Endodermal cell (in vitro differentiated cells): ENCODE results near the gene OR5K4. TPM values are rescaled to one million over a fixed set of nuclear protein-coding genes. Genes with fewer than 3 reads are reported as not detected.

ENCODE experiments used
- DNase-seq: peaks from one replicate; pipeline ENCODE4 v3.0.0-alpha.2; 2017
- H3K27ac ChIP-seq: 2 replicates; pipeline ENCODE4 v1.5.1; 2013; ENCODE audit warnings: mild to moderate bottlenecking, low read depth, low read length, moderate library complexity
- H3K27me3 ChIP-seq: 2 replicates; pipeline ENCODE4 v1.6.1; 2013; ENCODE audit warnings: mild to moderate bottlenecking, low read length, moderate library complexity; ENCODE audit not compliant: insufficient read depth, control insufficient read depth, poor library complexity, severe bottlenecking
- H3K36me3 ChIP-seq: 2 replicates; pipeline ENCODE4 v1.7.0; 2013; ENCODE audit warnings: mild to moderate bottlenecking, low read length, moderate library complexity; ENCODE audit not compliant: control insufficient read depth, insufficient read depth
- H3K4me1 ChIP-seq: one replicate; pipeline ENCODE4 v1.7.0; 2013; ENCODE audit warnings: low read length; ENCODE audit not compliant: control insufficient read depth, insufficient read depth
- H3K4me3 ChIP-seq: 2 replicates; pipeline ENCODE4 v1.5.1; 2013; ENCODE audit warnings: mild to moderate bottlenecking, low read length, moderate library complexity
- H3K9ac ChIP-seq: 2 replicates; pipeline ENCODE4 v1.6.1; 2013; ENCODE audit warnings: mild to moderate bottlenecking, low read length, moderate library complexity; ENCODE audit not compliant: poor library complexity, severe bottlenecking; ENCODE audit errors: extremely low read depth
- H3K9me3 ChIP-seq: 2 replicates; pipeline ENCODE4 v1.6.1; 2013; ENCODE audit warnings: mild to moderate bottlenecking, low read length, moderate library complexity; ENCODE audit not compliant: control insufficient read depth
- H3K27ac Mint-ChIP-seq: 2 replicates; pipeline ENCODE4 v1.8.0; 2020; ENCODE audit warnings: mixed read lengths
- H3K27me3 Mint-ChIP-seq: 2 replicates; pipeline ENCODE4 v1.8.0; 2021; ENCODE audit warnings: mild to moderate bottlenecking, mixed read lengths; ENCODE audit not compliant: insufficient read depth
- H3K36me3 Mint-ChIP-seq: 2 replicates; pipeline ENCODE4 v1.8.0; 2020; ENCODE audit warnings: low read depth, mixed read lengths
- H3K4me1 Mint-ChIP-seq: 2 replicates; pipeline ENCODE4 v1.8.0; 2020; ENCODE audit warnings: mixed read lengths
- H3K4me3 Mint-ChIP-seq: 2 replicates; pipeline ENCODE4 v1.8.0; 2020; ENCODE audit warnings: mild to moderate bottlenecking, moderate library complexity, mixed read lengths
- H3K9me3 Mint-ChIP-seq: 2 replicates; pipeline ENCODE4 v1.8.0; 2020; ENCODE audit warnings: mild to moderate bottlenecking, mixed read lengths
- WGBS, 2 experiments: methylation state at CpG; one replicate each; pipeline versions ENCODE4 v1.1.5 to v1.1.7; 2013; ENCODE audit warnings: missing lambda C conversion rate in 2 of 2, mixed read lengths in 1 of 2; ENCODE audit not compliant: insufficient coverage in 1 of 2, insufficient read length in 1 of 2; 5-methylcytosine and 5-hydroxymethylcytosine counted together
- total RNA-seq, 2 donors: library from RNA; stranded (reverse); fragmentation: NEBNext Ultra II Directional in 1 of 2; extraction: Animal tissue kit (Norgen Biotek cat#: 25700) in 1 of 2; gene quantifications; 2 replicates in 1 of 2; 3 replicates in 1 of 2; pipeline ENCODE4 v1.2.1, GENCODE V29; 2021
- TF ChIP-seq, protein P1 (sequence below): fragments of 200-600 bp; sonication (generic); conservative IDR thresholded peaks from 2 replicates; pipeline ENCODE4 v1.5.0; 2021; ENCODE audit warnings: antibody characterized with exemption, mild to moderate bottlenecking

Gene OR5K4
- total RNA-seq, 2 donors from 2014 or later, result not detected

DNA sequence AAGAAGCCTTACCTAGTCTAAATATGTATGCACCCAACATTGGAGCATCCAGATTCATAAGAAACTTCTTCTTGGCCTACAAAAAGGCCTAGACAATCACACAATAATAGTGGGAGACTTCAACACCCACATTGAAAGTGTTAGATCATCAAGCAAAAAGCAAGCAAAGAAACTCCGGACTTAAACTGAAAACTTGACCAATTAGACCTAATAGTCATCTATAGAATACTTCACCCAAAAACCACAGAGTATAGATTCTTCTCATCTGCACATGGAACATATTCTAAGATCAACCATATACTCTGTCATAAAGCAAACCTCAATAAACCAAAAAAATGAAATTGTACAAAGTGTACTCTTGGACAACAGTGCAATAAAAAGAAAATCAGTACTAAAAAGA, 22.3 kb upstream of the OR5K4 start:
- H3K4me3 Mint-ChIP-seq, result no peak overlapping the region
- H3K9me3 Mint-ChIP-seq, result no peaks in the 10 kb centered on the region
- H3K27me3 Mint-ChIP-seq, result no peaks in the 10 kb centered on the region
- TF ChIP-seq, protein P1, sequence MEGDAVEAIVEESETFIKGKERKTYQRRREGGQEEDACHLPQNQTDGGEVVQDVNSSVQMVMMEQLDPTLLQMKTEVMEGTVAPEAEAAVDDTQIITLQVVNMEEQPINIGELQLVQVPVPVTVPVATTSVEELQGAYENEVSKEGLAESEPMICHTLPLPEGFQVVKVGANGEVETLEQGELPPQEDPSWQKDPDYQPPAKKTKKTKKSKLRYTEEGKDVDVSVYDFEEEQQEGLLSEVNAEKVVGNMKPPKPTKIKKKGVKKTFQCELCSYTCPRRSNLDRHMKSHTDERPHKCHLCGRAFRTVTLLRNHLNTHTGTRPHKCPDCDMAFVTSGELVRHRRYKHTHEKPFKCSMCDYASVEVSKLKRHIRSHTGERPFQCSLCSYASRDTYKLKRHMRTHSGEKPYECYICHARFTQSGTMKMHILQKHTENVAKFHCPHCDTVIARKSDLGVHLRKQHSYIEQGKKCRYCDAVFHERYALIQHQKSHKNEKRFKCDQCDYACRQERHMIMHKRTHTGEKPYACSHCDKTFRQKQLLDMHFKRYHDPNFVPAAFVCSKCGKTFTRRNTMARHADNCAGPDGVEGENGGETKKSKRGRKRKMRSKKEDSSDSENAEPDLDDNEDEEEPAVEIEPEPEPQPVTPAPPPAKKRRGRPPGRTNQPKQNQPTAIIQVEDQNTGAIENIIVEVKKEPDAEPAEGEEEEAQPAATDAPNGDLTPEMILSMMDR, result no peak
- Histone ChIP-seq H3K36me3 (no peaks in the 10 kb centered on the region), H3K4me1 (no peaks in the 10 kb centered on the region), H3K9ac (no peak overlapping the region), H3K27me3 (no peaks in the 10 kb centered on the region), H3K4me3 (no peak overlapping the region), H3K9me3 (no peaks in the 10 kb centered on the region), H3K27ac (no peak overlapping the region)
- peaks cover 7% of the 10 kb centered on the region for H3K4me1 Mint-ChIP-seq
- DNase-seq, result no peak
- H3K27ac Mint-ChIP-seq, result no peak overlapping the region
- 95% methylated on average over 1 of the region's 1 CpG; no CpG with 5 or more reads in 1 of the 2 experiments for WGBS, 2 experiments
- H3K36me3 Mint-ChIP-seq, result no peaks in the 10 kb centered on the region

DNA sequence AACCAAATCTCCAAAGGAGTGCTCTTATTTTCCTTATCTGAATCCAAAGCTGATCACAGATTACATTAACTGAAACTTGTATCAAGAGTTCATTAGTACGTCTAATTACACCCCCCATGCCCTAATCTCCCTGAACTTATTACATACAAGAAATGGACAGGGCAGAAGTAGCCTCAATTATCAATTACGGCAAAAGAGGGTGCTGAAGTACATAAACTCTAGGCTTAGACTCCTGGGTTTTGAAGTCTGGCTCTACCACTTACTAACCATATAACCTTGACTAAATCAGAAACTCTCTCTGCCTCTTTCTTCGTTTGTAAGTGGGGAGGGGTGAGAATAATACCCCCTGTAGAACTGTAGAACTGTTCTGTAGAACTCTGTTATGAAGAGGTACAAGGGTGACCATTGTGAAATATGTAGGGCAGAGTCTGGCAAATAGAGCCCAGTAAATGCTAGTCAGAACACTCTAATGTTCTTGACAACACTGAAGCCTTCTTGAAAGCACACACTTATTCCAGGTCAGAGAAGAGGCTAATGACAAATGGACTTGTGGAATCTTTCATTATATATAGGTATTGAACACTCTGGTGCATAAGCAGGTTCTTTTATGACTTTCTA, 19.6 kb upstream of the OR5K4 start:
- Mint-ChIP-seq H3K9me3 (no peaks in the 10 kb centered on the region), H3K27me3 (no peaks in the 10 kb centered on the region), H3K36me3 (no peaks in the 10 kb centered on the region), H3K27ac (no peak overlapping the region), H3K4me1 (peaks cover 2% of the 10 kb centered on the region), H3K4me3 (no peak overlapping the region)
- H3K9ac ChIP-seq, result no peak overlapping the region
- H3K4me1 ChIP-seq, result no peaks in the 10 kb centered on the region
- H3K9me3 ChIP-seq, result no peaks in the 10 kb centered on the region
- H3K4me3 ChIP-seq, result no peak overlapping the region
- H3K27ac ChIP-seq, result no peak overlapping the region
- TF ChIP-seq, protein P1, result no peak
- no peaks in the 10 kb centered on the region for H3K27me3 ChIP-seq
- DNase-seq, result no peak
- 85 to 95% methylated on average over 2 to 3 of the region's 3 CpGs for WGBS, 2 experiments
- H3K36me3 ChIP-seq, result no peaks in the 10 kb centered on the region

- no peak for DNase-seq
- no peaks in the 10 kb centered on the region for H3K27me3 ChIP-seq
- Mint-ChIP-seq H3K36me3 (no peaks in the 10 kb centered on the region), H3K4me3 (no peak overlapping the region), H3K4me1 (peaks cover 2% of the 10 kb centered on the region), H3K27me3 (no peaks in the 10 kb centered on the region), H3K27ac (no peak overlapping the region), H3K9me3 (no peaks in the 10 kb centered on the region)
- no peak overlapping the region for H3K4me3 ChIP-seq
- H3K9me3 ChIP-seq, result no peaks in the 10 kb centered on the region
- no peaks in the 10 kb centered on the region for H3K4me1 ChIP-seq
- H3K36me3 ChIP-seq, result no peaks in the 10 kb centered on the region
- no peak overlapping the region for H3K27ac ChIP-seq
- 84% methylated on average over 1 of the region's 1 CpG; no CpG with 5 or more reads in 1 of the 2 experiments for WGBS, 2 experiments
- TF ChIP-seq, protein P1, result no peak
- H3K9ac ChIP-seq, result no peak overlapping the region
These were observed 14.6 kb upstream of the OR5K4 start for GRCh38 chr3:98339031-98339430.
